ENCODE measurements around the gene GOSR1. TPM values are rescaled to one million over a fixed set of nuclear protein-coding genes. Genes with fewer than 3 reads are reported as not detected.
"Not testable (repeated sequence)": the region's sequence is repeated elsewhere in the genome, so short reads cannot be mapped to it uniquely, and the experiment has no call there.

Gene GOSR1
- total RNA-seq, 4 donors from 2014 or later, result 28.4 to 62.0 (median 44.6) TPM

GRCh38 chr17:30570191-30570590, 93.0 kb downstream of the GOSR1 start:
- H3K4me1 ChIP-seq, result no peaks in the 10 kb centered on the region
- H3K27ac ChIP-seq, result no peak overlapping the region
- peaks cover 24% of the 10 kb centered on the region for H3K27me3 ChIP-seq
- no peak overlapping the region for H3K4me3 ChIP-seq
- ATAC-seq, result no peak
- H3K9me3 ChIP-seq, result no peaks in the 10 kb centered on the region
- H3K36me3 ChIP-seq, result no peaks in the 10 kb centered on the region
- TF ChIP-seq CTCF (IDR thresholded peaks at IDR 0.05) (no peak), POLR2A (IDR thresholded peaks at IDR 0.05) (no peak), POLR2AphosphoS5 (IDR thresholded peaks at IDR 0.05) (no peak), EP300 (IDR thresholded peaks at IDR 0.05) (no peak)
- WGBS, 2 donors (ENCODE audit: low coverage in 1 of 2), result 0% methylated on average over 1 of the region's 2 CpGs; no CpG with 5 or more reads in 1 of the 2 donors

GRCh38 chr17:30570596-30571265, 93.5 kb downstream of the GOSR1 start:
- no peak overlapping the region for H3K27ac ChIP-seq
- H3K36me3 ChIP-seq, result no peaks in the 10 kb centered on the region
- peaks cover 24% of the 10 kb centered on the region for H3K27me3 ChIP-seq
- H3K4me1 ChIP-seq, result no peaks in the 10 kb centered on the region
- ATAC-seq, result no peak
- no peaks in the 10 kb centered on the region for H3K9me3 ChIP-seq
- TF ChIP-seq CTCF (IDR thresholded peaks at IDR 0.05) (no peak), POLR2A (IDR thresholded peaks at IDR 0.05) (no peak), EP300 (IDR thresholded peaks at IDR 0.05) (no peak), POLR2AphosphoS5 (IDR thresholded peaks at IDR 0.05) (no peak)
- no peak overlapping the region for H3K4me3 ChIP-seq
- WGBS, 2 donors (ENCODE audit: low coverage in 1 of 2), result 52 to 65% methylated on average over 2 to 4 of the region's 9 CpGs

- not testable (repeated sequence) for H3K4me1 ChIP-seq, H3K9me3 ChIP-seq, H3K36me3 ChIP-seq, ATAC-seq, H3K27ac ChIP-seq, H3K4me3 ChIP-seq
- H3K27me3 ChIP-seq, result peaks cover 20% of the 10 kb centered on the region
- 83% methylated on average over 1 of the region's 14 CpGs; no CpG with 5 or more reads in 1 of the 2 donors for WGBS, 2 donors (ENCODE audit: low coverage in 1 of 2)
Observed at GRCh38 chr17:30571404-30571803, 94.2 kb downstream of the GOSR1 start.

GRCh38 chr17:30571921-30572320, 94.7 kb downstream of the GOSR1 start:
- no peaks in the 10 kb centered on the region for H3K4me1 ChIP-seq
- no peak overlapping the region for H3K4me3 ChIP-seq
- H3K9me3 ChIP-seq, result no peaks in the 10 kb centered on the region
- no peaks in the 10 kb centered on the region for H3K36me3 ChIP-seq
- no peak overlapping the region for H3K27ac ChIP-seq
- peaks cover 15% of the 10 kb centered on the region for H3K27me3 ChIP-seq
- TF ChIP-seq EP300 (IDR thresholded peaks at IDR 0.05), result no peak
- no peak for TF ChIP-seq POLR2AphosphoS5 (IDR thresholded peaks at IDR 0.05)
- TF ChIP-seq CTCF (IDR thresholded peaks at IDR 0.05), result no peak
- no peak for TF ChIP-seq POLR2A (IDR thresholded peaks at IDR 0.05)
- WGBS, 2 donors (ENCODE audit: low coverage in 1 of 2), result no CpG with 5 or more reads among the region's 7 CpGs
- no peak for ATAC-seq

GRCh38 chr17:30572651-30573554, 95.7 kb downstream of the GOSR1 start:
- ATAC-seq, H3K4me1 ChIP-seq: not testable (repeated sequence)
- WGBS, 2 donors (ENCODE audit: low coverage in 1 of 2), result 80% methylated on average over 11 of the region's 17 CpGs; no CpG with 5 or more reads in 1 of the 2 donors

More at GRCh38 chr17:30572651-30573554, 95.7 kb downstream of the GOSR1 start:
- H3K36me3 ChIP-seq, H3K9me3 ChIP-seq, H3K4me3 ChIP-seq, H3K27ac ChIP-seq: not testable (repeated sequence)
- H3K27me3 ChIP-seq, result peaks cover 15% of the 10 kb centered on the region
